ENCODE results near the gene TRIM41.

GRCh38 chr5:181281984-181282316 is 58.9 kb downstream of the TRIM41 start:
- TF ChIP-seq POLR2A (IDR thresholded peaks at IDR 0.05; ENCODE audit: low read length) (no peak), GATA1 (IDR thresholded peaks at IDR 0.05; ENCODE audit: low read depth, low read length) (no peak)

Data from erythroblast (primary cell).